GM21390 (cell line): ENCODE results near the gene FGF12.
"Not testable (repeated sequence)": the region's sequence is repeated elsewhere in the genome, so short reads cannot be mapped to it uniquely, and the experiment has no call there.

Source experiments
- ATAC-seq: cut with Tn5 transposase; IDR thresholded peaks from one replicate; pipeline ENCODE4 v1.9.1; 2021; ENCODE audit not compliant: unreplicated experiment

The FGF12 gene

GRCh38 chr3:192607798-192608197, 119.5 kb downstream of the FGF12 start:
- ATAC-seq, result no peak

GRCh38 chr3:192597913-192598312, 129.4 kb downstream of the FGF12 start:
- ATAC-seq, result no peak

- ATAC-seq, result no peak
Observed at GRCh38 chr3:192597506-192597905, 129.8 kb downstream of the FGF12 start.

GRCh38 chr3:192578729-192579128, 148.6 kb downstream of the FGF12 start:
- no peak for ATAC-seq

- no peak for ATAC-seq
Observed at GRCh38 chr3:192577811-192578210, 149.5 kb downstream of the FGF12 start.

- no peak for ATAC-seq
Observed at GRCh38 chr3:192577271-192577670, 150.1 kb downstream of the FGF12 start.

- ATAC-seq, result not testable (repeated sequence)
Observed at GRCh38 chr3:192576704-192577103, 150.6 kb downstream of the FGF12 start.

GRCh38 chr3:192575879-192576506, 151.3 kb downstream of the FGF12 start:
- ATAC-seq, result no peak

- no peak for ATAC-seq
Observed at GRCh38 chr3:192573240-192573639, 154.1 kb downstream of the FGF12 start.

- ATAC-seq, result no peak
Observed at GRCh38 chr3:192570821-192571791, 156.2 kb downstream of the FGF12 start.

GRCh38 chr3:192570315-192570714, 157.0 kb downstream of the FGF12 start:
- ATAC-seq, result no peak

- ATAC-seq, result peak; percentile 86
Observed at GRCh38 chr3:192566706-192567290, 160.5 kb downstream of the FGF12 start.

- no peak for ATAC-seq
Observed at GRCh38 chr3:192564611-192565010, 162.7 kb downstream of the FGF12 start.

- no peak for ATAC-seq
Observed at GRCh38 chr3:192563417-192563816, 163.9 kb downstream of the FGF12 start.

- no peak for ATAC-seq
Observed at GRCh38 chr3:192553707-192554106, 173.6 kb downstream of the FGF12 start.

- ATAC-seq, result no peak
Observed at GRCh38 chr3:192550356-192550755, 177.0 kb downstream of the FGF12 start.

GRCh38 chr3:192545333-192545732, 182.0 kb downstream of the FGF12 start:
- ATAC-seq, result no peak

- no peak for ATAC-seq
Observed at GRCh38 chr3:192543163-192543562, 184.2 kb downstream of the FGF12 start.

- no peak for ATAC-seq
Observed at GRCh38 chr3:192516820-192517219, 210.5 kb downstream of the FGF12 start.

- no peak for ATAC-seq
Observed at GRCh38 chr3:192515664-192516045, 211.7 kb downstream of the FGF12 start.

GRCh38 chr3:192514754-192515663, 212.3 kb downstream of the FGF12 start:
- ATAC-seq, result no peak
